Effector memory CD8-positive, alpha-beta T cell (primary cell): ENCODE results near the gene TRIM29.

Experiments used
- ATAC-seq: fragments of 150-1000 bp; cut with Tn5 transposase; replicated peaks from 2 replicates; pipeline ENCODE4 v1.10.0; 2021; ENCODE audit warnings: mild to moderate bottlenecking, moderate library complexity
- DNase-seq, 3 experiments: peaks; one replicate each; pipeline ENCODE4 v3.0.0; 2021
- H3K27ac Mint-ChIP-seq, 2 donors: one replicate each; pipeline ENCODE4 v1.8.0; 2022; ENCODE audit warnings: mild to moderate bottlenecking in 2 of 2, mixed read lengths in 2 of 2, moderate library complexity in 2 of 2
- H3K27me3 Mint-ChIP-seq, 2 donors: one replicate each; pipeline ENCODE4 v1.8.0; 2022; ENCODE audit warnings: mixed read lengths in 2 of 2
- H3K36me3 Mint-ChIP-seq: one replicate; pipeline ENCODE4 v1.8.0; 2022; ENCODE audit warnings: mild to moderate bottlenecking, moderate library complexity, mixed read lengths; ENCODE audit not compliant: insufficient read depth
- H3K4me1 Mint-ChIP-seq, 2 donors: one replicate each; pipeline ENCODE4 v1.8.0; 2022; ENCODE audit warnings: low read depth in 2 of 2, mixed read lengths in 2 of 2
- H3K4me3 Mint-ChIP-seq, 2 donors: one replicate each; pipeline ENCODE4 v1.8.0; 2022; ENCODE audit warnings: mild to moderate bottlenecking in 2 of 2, mixed read lengths in 2 of 2, moderate library complexity in 2 of 2
- H3K9me3 Mint-ChIP-seq, 2 donors: one replicate each; pipeline ENCODE4 v1.8.0; 2022; ENCODE audit warnings: mixed read lengths in 2 of 2

The TRIM29 gene

GRCh38 chr11:120115272-120116000, 22.5 kb downstream of the TRIM29 start:
- no peak overlapping the region for H3K27ac Mint-ChIP-seq
- ATAC-seq, result no peak
- H3K36me3 Mint-ChIP-seq, result no peaks in the 10 kb centered on the region
- H3K4me1 Mint-ChIP-seq, result no peaks in the 10 kb centered on the region
- H3K27me3 Mint-ChIP-seq, result peaks cover 37 to 90% of the 10 kb centered on the region in 2 donors
- DNase-seq, result no peak
- H3K4me3 Mint-ChIP-seq, result no peak overlapping the region
- no peaks in the 10 kb centered on the region for H3K9me3 Mint-ChIP-seq

- Mint-ChIP-seq H3K4me3 (no peak overlapping the region), H3K36me3 (no peaks in the 10 kb centered on the region), H3K27me3 (peaks cover 31 to 91% of the 10 kb centered on the region in 2 donors), H3K4me1 (no peaks in the 10 kb centered on the region), H3K27ac (no peak overlapping the region), H3K9me3 (no peaks in the 10 kb centered on the region)
- ATAC-seq (no peak), DNase-seq (no peak)
Measured at GRCh38 chr11:120112174-120112796, 25.6 kb downstream of the TRIM29 start.

DNA sequence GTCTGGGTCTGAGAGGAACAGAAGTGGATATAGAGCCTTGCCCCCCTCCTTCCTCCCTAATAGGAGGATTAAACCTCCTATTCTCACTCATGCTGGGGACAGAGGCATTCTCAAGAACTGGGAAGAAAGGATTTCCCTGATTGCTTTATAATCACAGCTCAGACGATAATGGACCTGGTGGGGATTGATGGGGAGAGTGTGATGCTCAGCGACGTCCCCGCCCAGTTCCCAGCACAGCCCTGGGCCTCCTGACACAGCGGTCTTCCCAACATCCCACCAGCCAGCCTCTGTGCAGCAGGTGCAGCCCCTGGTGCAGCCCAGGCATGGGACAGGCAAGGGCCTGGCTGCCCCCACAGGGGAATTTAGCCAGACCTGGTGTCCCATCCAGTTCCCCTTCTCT, 28.4 kb downstream of the TRIM29 start:
- DNase-seq, result no peak
- H3K27ac Mint-ChIP-seq, result no peak overlapping the region
- H3K4me1 Mint-ChIP-seq, result no peaks in the 10 kb centered on the region
- no peaks in the 10 kb centered on the region for H3K36me3 Mint-ChIP-seq
- no peak overlapping the region for H3K4me3 Mint-ChIP-seq
- no peak for ATAC-seq
- H3K27me3 Mint-ChIP-seq, result peaks cover 31 to 95% of the 10 kb centered on the region in 2 donors
- no peaks in the 10 kb centered on the region for H3K9me3 Mint-ChIP-seq

DNA sequence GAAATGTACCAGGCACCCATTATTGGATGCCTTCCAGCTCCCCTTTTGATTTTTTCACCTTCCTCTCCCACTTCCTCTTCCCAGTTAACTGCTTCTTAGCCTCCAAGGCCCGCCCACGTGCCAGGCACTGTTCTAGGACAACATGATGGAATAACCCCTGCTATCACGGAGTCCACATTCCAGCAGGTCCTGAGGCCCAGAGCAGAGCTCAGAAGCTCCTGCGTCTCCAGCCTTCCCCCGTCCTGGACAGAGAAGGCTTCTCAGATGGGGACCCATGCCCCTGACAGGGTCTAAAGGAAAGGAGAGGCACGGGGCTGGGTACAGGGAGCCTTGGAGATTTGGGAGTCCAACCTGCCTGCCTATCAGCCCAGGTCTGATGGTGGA, 29.1 kb downstream of the TRIM29 start:
- Mint-ChIP-seq H3K9me3 (no peaks in the 10 kb centered on the region), H3K4me1 (no peaks in the 10 kb centered on the region), H3K4me3 (no peak overlapping the region), H3K27me3 (peaks cover 25 to 95% of the 10 kb centered on the region in 2 donors), H3K27ac (no peak overlapping the region), H3K36me3 (no peaks in the 10 kb centered on the region)
- DNase-seq, result no peak
- ATAC-seq, result no peak

DNA sequence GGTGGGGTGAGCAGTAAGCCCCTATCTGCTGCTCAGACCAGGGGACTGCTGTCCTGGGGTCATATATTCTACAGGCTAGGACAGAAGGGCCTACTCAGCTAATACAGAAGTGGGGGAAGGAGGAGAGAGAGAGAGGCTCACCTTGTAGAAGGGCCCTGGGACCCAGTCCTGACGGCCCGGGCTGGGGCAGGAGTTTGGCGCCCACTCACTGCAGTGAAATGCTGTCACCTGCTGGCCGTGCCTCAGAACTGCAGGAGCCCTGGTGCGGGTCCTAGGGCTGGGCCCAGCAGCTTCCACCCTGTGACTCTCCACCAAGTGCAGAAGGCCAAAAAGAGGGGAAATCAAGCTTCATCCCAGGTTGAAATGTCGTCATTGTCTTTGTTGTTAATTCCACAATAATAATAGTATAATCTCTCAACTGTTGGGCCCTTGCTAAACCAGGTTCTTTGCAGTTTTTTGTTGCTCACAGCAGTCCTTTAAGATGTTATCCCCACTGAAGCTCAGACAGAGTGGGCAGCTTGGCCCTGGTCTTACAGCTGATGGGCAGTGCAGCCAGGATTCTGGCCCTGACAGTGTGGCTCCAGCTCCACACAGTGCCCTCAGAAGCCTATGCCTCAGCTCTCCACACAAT, 29.6 kb downstream of the TRIM29 start:
- Mint-ChIP-seq H3K27ac (no peak overlapping the region), H3K36me3 (no peaks in the 10 kb centered on the region), H3K9me3 (no peaks in the 10 kb centered on the region), H3K27me3 (peaks cover 25 to 91% of the 10 kb centered on the region in 2 donors), H3K4me3 (no peak overlapping the region), H3K4me1 (no peaks in the 10 kb centered on the region)
- ATAC-seq (peak; percentile 50), DNase-seq (peak; percentile 36 to 45 (median 41))

- Mint-ChIP-seq H3K36me3 (no peaks in the 10 kb centered on the region), H3K4me3 (no peak overlapping the region), H3K4me1 (no peaks in the 10 kb centered on the region), H3K27me3 (peaks cover 25 to 86% of the 10 kb centered on the region in 2 donors), H3K9me3 (no peaks in the 10 kb centered on the region), H3K27ac (no peak overlapping the region)
- DNase-seq (no peak), ATAC-seq (no peak)
Measured at GRCh38 chr11:120107692-120108091, 30.2 kb downstream of the TRIM29 start.

GRCh38 chr11:120106354-120107150, 31.4 kb downstream of the TRIM29 start:
- Mint-ChIP-seq H3K27me3 (peaks cover 30 to 88% of the 10 kb centered on the region in 2 donors), H3K36me3 (no peaks in the 10 kb centered on the region), H3K4me1 (no peaks in the 10 kb centered on the region), H3K9me3 (no peaks in the 10 kb centered on the region), H3K27ac (no peak overlapping the region), H3K4me3 (no peak overlapping the region)
- DNase-seq, result no peak
- no peak for ATAC-seq

DNA sequence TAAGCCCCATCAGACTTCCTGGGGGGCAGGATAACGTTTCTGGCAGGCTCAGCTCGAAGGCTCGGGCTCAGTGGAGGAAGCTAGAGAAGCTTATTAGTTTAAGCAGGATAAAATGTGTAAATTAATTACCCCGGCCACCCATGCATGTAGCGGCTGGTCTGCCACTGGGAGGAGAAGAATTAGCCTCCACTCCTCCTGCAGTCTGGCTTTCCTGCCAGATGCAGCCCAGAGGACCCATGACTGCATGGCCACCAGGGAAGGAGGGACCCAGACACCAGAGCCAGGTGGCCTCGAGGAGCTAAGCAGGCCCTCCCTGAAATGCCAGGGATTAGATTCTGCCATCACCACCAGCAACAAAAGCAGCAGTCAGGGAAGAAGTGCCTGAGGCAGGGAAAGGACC, 32.3 kb downstream of the TRIM29 start:
- H3K9me3 Mint-ChIP-seq, result no peaks in the 10 kb centered on the region
- DNase-seq, result no peak
- no peak for ATAC-seq
- no peaks in the 10 kb centered on the region for H3K4me1 Mint-ChIP-seq
- no peak overlapping the region for H3K27ac Mint-ChIP-seq
- H3K4me3 Mint-ChIP-seq, result no peak overlapping the region
- peaks cover 28 to 88% of the 10 kb centered on the region in 2 donors for H3K27me3 Mint-ChIP-seq
- no peaks in the 10 kb centered on the region for H3K36me3 Mint-ChIP-seq

DNA sequence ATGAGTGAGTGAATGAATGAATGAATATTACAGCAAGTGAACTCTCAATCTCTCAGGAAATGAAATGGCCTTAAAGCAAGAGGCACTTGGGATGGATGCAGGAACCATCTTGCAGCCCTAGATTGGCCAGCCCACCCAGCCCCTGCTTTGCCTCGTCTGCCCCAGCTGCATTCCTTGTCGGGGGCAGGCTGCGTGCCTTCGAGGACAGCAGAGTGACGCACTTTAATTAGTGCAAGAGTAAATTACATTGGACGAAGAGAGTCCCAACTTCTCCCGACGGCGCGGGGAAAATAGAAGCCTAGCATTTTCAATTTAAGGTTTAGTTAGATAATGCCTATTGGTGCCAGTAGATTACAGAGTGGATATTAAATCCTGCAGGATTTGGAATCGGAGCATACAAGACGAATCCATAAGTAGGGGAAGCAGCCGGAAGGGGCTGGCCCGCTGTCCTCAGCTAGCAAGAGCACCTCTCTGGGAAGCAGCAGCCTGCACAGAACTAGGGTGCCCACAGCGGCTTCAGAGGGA, 33.8 kb downstream of the TRIM29 start:
- Mint-ChIP-seq H3K9me3 (no peaks in the 10 kb centered on the region), H3K36me3 (peaks cover 3% of the 10 kb centered on the region), H3K4me3 (no peak overlapping the region), H3K4me1 (no peaks in the 10 kb centered on the region), H3K27ac (no peak overlapping the region), H3K27me3 (peaks cover 33 to 88% of the 10 kb centered on the region in 2 donors)
- ATAC-seq (no peak), DNase-seq (no peak)

DNA sequence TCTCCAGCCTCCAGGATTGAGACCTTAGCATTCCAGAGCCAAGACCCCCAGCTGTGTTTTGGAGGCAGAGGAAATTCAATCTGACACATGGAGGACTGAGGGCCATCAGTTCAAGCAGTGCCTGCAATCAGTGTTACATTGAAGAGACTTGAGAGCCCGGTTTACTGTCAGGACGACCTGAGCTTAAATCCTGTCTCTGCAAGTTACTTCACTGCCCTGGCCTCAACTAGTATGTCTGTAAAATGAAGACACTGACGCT, 35.1 kb downstream of the TRIM29 start:
- H3K9me3 Mint-ChIP-seq, result no peaks in the 10 kb centered on the region
- peaks cover 40 to 88% of the 10 kb centered on the region in 2 donors for H3K27me3 Mint-ChIP-seq
- peaks cover 3% of the 10 kb centered on the region for H3K36me3 Mint-ChIP-seq
- no peak for DNase-seq
- H3K4me1 Mint-ChIP-seq, result no peaks in the 10 kb centered on the region
- no peak overlapping the region for H3K27ac Mint-ChIP-seq
- no peak overlapping the region for H3K4me3 Mint-ChIP-seq
- ATAC-seq, result no peak

- DNase-seq (no peak), ATAC-seq (no peak)
- Mint-ChIP-seq H3K36me3 (peaks cover 3% of the 10 kb centered on the region), H3K4me3 (no peak overlapping the region), H3K27ac (no peak overlapping the region), H3K27me3 (peaks cover 38 to 88% of the 10 kb centered on the region in 2 donors), H3K4me1 (no peaks in the 10 kb centered on the region), H3K9me3 (no peaks in the 10 kb centered on the region)
Measured at GRCh38 chr11:120102050-120102863, 35.7 kb downstream of the TRIM29 start.

DNA sequence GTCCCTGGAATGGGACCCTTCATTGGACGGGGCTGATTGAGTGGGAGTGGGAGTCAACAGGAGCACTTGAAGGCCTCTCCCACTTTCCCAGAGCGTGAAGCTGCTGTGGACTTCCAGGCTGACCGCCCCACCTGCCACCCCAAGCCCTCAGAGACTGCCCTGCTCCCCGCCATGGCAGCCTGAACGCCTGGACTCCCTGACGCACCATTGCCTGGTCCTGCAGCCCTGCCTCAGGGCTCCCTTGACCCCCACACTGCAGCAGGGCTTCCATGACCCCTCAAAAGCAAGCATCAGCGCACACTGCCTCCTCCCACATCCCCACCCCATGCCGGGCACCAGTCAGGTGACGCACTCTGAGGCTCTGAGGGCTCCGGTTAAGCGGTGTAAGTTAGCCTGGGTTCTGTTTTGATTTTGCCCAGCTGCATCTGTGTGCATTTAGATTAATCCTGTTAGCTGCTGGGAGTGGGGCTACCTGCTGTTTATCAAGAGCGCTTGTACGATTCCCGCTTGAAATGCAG, 39.4 kb downstream of the TRIM29 start:
- H3K4me1 Mint-ChIP-seq, result no peaks in the 10 kb centered on the region

More for the DNA sequence above, 39.4 kb downstream of the TRIM29 start:
- peaks cover 3% of the 10 kb centered on the region for H3K36me3 Mint-ChIP-seq
- no peak overlapping the region for H3K4me3 Mint-ChIP-seq
- no peak for DNase-seq
- H3K9me3 Mint-ChIP-seq, result no peaks in the 10 kb centered on the region
- H3K27ac Mint-ChIP-seq, result no peak overlapping the region
- peaks cover 45 to 85% of the 10 kb centered on the region in 2 donors for H3K27me3 Mint-ChIP-seq
- ATAC-seq, result no peak
